NCI-H446 (cell line): Measurements from ENCODE around the gene HEXA.

Source experiments
- DNase-seq, 2 experiments: peaks; one replicate each; lab custom pipeline; 2025; lab: John Stamatoyannopoulos, UW

The HEXA gene

GRCh38 chr15:72319360-72319984, 56.3 kb downstream of the HEXA start:
- DNase-seq, result no peak

- peak in 1 of 2 experiments; percentile 6 for DNase-seq
Observed at GRCh38 chr15:72318408-72318942, 57.3 kb downstream of the HEXA start.

GRCh38 chr15:72315706-72316370, 60.0 kb downstream of the HEXA start:
- DNase-seq, result peak; percentile 5 to 75

- no peak for DNase-seq
Observed at GRCh38 chr15:72313881-72314280, 61.9 kb downstream of the HEXA start.

- no peak for DNase-seq
Observed at GRCh38 chr15:72313448-72313840, 62.4 kb downstream of the HEXA start.

- peak; percentile 43 to 73 for DNase-seq
Observed at GRCh38 chr15:72312605-72313447, 63.0 kb downstream of the HEXA start.

GRCh38 chr15:72307026-72307425, 68.8 kb downstream of the HEXA start:
- no peak for DNase-seq

GRCh38 chr15:72306211-72306785, 69.5 kb downstream of the HEXA start:
- peak; percentile 12 to 36 for DNase-seq

- DNase-seq, result no peak
Observed at GRCh38 chr15:72304596-72304995, 71.2 kb downstream of the HEXA start.

- no peak for DNase-seq
Observed at GRCh38 chr15:72302955-72303354, 72.9 kb downstream of the HEXA start.
